Cardiac muscle cell (in vitro differentiated cells and primary cell): ENCODE results near the gene OTX2. TPM values are rescaled to one million over a fixed set of nuclear protein-coding genes. Genes with fewer than 3 reads are reported as not detected.

Experiments used
- DNase-seq, 2 donors: peaks; one replicate each; pipeline versions ENCODE4 v3.0.0 to v3.0.0-alpha.2; 2010 to 2017; ENCODE audit warnings: low read depth in 1 of 2, low spot score in 1 of 2
- H3K27ac ChIP-seq: fragments of 200-600 bp; sonication (generic); 2 replicates; pipeline ENCODE4 v1.5.1; 2016
- H3K27me3 ChIP-seq: fragments of 200-600 bp; sonication (generic); 2 replicates; pipeline ENCODE4 v1.6.0; 2016; ENCODE audit warnings: control low read depth
- H3K36me3 ChIP-seq: fragments of 200-600 bp; sonication (generic); 2 replicates; pipeline ENCODE4 v1.5.1; 2016; ENCODE audit warnings: control low read depth
- H3K4me1 ChIP-seq: fragments of 200-600 bp; sonication (generic); 2 replicates; pipeline ENCODE4 v1.8.1; 2017; ENCODE audit warnings: low read depth, mild to moderate bottlenecking, mixed run types
- H3K4me3 ChIP-seq: fragments of 200-600 bp; sonication (generic); 2 replicates; pipeline ENCODE4 v1.5.1; 2016; ENCODE audit warnings: mild to moderate bottlenecking
- H3K9me3 ChIP-seq: fragments of 200-600 bp; sonication (generic); 2 replicates; pipeline ENCODE4 v1.5.1; 2017; ENCODE audit warnings: low read depth, mild to moderate bottlenecking, control low read depth
- polyA plus RNA-seq: library from polyadenylated mRNA; unstranded; fragments of >200 nt; fragmentation: Nextera tagmentation; extraction: Ambion mirVana; gene quantifications from 2 replicates; pipeline ENCODE4 v1.2.1, GENCODE V29; 2016
- total RNA-seq: library from RNA; depleted of rRNA; stranded (reverse); fragments of >200 nt; gene quantifications from 2 replicates; pipeline ENCODE4 v1.2.3, GENCODE V29; 2016
- TF ChIP-seq, protein P1 (sequence below): IDR thresholded peaks from 2 replicates; pipeline ENCODE4 v1.5.1; 2012; ENCODE audit warnings: low read depth, mild to moderate bottlenecking, low read length

OTX2 gene
- total and polyA plus RNA-seq, 2 experiments from 2014 or later = 0.64 to 7.1 TPM

DNA sequence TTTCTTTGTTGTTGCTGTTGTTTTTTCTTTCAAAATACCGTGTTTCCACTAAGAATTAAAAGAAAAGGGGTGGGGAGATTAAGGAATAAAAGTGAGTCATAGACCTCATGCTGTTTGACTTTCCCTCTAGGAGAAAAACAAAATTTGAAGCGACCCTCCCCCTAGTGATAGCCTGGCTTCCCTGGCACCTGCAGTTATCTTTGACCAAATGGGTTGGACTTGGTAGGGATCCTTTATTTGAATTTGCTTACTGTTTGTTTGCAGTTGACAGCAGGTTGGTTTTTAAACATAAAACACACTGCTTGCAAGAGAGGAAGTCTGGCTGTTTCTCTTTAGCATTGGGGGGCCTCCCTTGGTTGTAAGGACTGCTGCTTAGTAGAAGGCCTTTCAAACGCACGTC is 14.0 kb downstream of the OTX2 start:
- H3K9me3 ChIP-seq = no peaks in the 10 kb centered on the region
- TF ChIP-seq, protein P1, sequence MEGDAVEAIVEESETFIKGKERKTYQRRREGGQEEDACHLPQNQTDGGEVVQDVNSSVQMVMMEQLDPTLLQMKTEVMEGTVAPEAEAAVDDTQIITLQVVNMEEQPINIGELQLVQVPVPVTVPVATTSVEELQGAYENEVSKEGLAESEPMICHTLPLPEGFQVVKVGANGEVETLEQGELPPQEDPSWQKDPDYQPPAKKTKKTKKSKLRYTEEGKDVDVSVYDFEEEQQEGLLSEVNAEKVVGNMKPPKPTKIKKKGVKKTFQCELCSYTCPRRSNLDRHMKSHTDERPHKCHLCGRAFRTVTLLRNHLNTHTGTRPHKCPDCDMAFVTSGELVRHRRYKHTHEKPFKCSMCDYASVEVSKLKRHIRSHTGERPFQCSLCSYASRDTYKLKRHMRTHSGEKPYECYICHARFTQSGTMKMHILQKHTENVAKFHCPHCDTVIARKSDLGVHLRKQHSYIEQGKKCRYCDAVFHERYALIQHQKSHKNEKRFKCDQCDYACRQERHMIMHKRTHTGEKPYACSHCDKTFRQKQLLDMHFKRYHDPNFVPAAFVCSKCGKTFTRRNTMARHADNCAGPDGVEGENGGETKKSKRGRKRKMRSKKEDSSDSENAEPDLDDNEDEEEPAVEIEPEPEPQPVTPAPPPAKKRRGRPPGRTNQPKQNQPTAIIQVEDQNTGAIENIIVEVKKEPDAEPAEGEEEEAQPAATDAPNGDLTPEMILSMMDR = no peak
- no peak overlapping the region for H3K27ac ChIP-seq
- no peak overlapping the region for H3K4me3 ChIP-seq
- H3K36me3 ChIP-seq = no peaks in the 10 kb centered on the region
- H3K27me3 ChIP-seq = peaks cover 86% of the 10 kb centered on the region
- no peaks in the 10 kb centered on the region for H3K4me1 ChIP-seq
- DNase-seq = no peak

DNA sequence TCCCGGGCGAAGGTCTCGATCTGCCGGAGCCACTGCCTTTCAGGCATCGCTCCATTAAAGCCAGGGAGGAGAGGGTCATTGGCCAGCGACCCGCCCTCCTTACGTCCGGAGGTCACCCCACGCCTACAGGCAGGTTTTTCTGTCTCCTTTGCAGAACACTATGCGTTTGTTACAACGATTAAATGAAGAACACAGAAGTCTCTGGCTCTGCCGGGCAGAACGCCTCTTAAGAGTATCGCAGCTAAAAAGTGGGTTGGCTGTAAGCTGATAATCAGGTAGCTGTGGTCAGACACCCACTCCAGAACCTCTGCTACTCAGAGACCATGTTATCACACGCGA is 15.0 kb downstream of the OTX2 start:
- peak overlapping the region; percentile 15 for H3K4me3 ChIP-seq
- no peaks in the 10 kb centered on the region for H3K9me3 ChIP-seq
- DNase-seq = no peak
- peaks cover 76% of the 10 kb centered on the region for H3K27me3 ChIP-seq
- no peak overlapping the region for H3K27ac ChIP-seq
- TF ChIP-seq, protein P1 = no peak
- H3K36me3 ChIP-seq = no peaks in the 10 kb centered on the region
- no peaks in the 10 kb centered on the region for H3K4me1 ChIP-seq

DNA sequence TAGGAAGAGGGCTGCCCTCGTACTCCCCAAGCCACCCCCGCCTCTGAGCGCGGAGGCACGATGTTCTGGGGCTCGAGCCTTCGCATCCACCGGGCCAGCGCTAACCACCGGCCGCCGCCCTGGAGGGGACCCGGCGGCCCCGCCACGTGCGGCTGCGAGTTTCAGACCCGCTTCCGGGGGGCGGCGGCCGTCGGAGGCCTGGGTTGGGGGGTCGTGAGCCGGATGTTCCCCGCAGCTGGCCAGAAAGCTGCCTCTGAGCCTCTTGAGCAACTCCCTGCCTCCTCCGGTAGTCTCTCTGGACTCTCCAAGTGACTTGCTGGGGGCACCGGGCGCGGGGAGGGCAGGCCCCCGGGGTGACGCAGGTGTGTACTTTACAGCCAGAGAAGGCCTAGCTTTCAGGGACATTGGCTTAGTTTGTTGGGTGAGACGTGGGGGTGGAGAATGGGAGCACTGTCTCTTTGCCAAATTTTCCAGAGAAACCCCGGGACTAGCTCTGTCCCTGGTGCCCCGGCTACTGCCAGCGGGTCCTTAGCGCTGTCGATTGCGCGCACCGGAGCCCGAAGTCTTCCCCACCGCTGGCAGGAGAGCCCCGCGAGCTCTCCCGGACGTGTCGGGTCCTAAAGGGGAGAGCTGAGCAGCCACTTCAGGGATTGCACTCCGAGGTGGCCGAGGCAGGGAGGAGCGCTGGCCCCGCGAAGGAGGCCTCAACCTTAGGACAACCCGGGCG is 15.6 kb downstream of the OTX2 start:
- no peaks in the 10 kb centered on the region for H3K4me1 ChIP-seq
- peak overlapping the region; percentile 15 for H3K4me3 ChIP-seq
- TF ChIP-seq, protein P1 = no peak
- no peaks in the 10 kb centered on the region for H3K36me3 ChIP-seq
- peaks cover 71% of the 10 kb centered on the region for H3K27me3 ChIP-seq
- no peaks in the 10 kb centered on the region for H3K9me3 ChIP-seq
- no peak overlapping the region for H3K27ac ChIP-seq
- peak in 1 of 2 donors; percentile 50 for DNase-seq

DNA sequence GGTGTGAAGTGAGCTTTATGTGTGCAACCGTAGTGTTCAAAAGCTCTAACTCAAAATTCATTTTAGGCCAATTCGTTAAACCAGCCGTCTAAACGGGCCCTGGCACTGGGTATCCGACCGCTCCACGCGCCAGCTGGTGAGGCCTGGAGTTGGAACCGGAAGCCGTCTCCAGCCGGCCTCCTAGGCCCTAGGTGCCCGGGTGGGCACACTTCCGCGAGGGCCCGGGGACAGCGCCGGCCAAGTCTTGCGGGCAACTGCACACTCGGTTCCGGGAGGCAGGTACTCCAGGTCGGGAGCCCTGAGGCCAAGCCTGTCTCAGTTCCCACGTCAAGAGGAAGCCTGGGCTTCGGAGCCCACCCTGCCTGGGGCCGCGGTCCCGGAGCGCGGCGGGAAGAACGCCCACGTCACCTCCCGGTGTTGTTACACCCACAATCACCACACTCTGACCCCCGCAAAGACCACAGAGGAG is 16.2 kb downstream of the OTX2 start:
- TF ChIP-seq, protein P1 = no peak
- H3K27me3 ChIP-seq = peaks cover 65% of the 10 kb centered on the region
- no peaks in the 10 kb centered on the region for H3K4me1 ChIP-seq
- no peaks in the 10 kb centered on the region for H3K36me3 ChIP-seq
- no peaks in the 10 kb centered on the region for H3K9me3 ChIP-seq
- no peak overlapping the region for H3K27ac ChIP-seq
- DNase-seq = no peak
- no peak overlapping the region for H3K4me3 ChIP-seq

DNA sequence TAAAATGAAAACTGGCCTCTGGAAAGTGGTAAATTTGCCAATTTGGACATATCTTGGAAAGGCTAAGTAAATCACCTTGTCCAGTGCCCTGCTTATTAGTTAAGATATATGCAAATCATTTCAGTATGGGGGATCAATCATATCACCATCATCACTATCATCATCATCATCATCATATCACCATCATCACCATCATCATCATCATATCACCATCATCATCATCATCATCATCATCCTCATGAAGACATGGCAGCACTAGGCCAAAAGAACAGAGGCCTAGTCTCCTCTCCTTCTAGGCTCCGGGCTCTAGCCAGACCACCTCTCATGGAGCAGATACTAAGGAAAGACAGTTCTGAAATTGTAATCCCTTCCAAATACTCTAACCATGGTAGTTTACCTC is 20.3 kb downstream of the OTX2 start:
- H3K27ac ChIP-seq = no peak overlapping the region
- no peak overlapping the region for H3K4me3 ChIP-seq
- no peak for DNase-seq
- peaks cover 23% of the 10 kb centered on the region for H3K27me3 ChIP-seq
- no peaks in the 10 kb centered on the region for H3K9me3 ChIP-seq
- H3K36me3 ChIP-seq = no peaks in the 10 kb centered on the region
- H3K4me1 ChIP-seq = no peaks in the 10 kb centered on the region
- TF ChIP-seq, protein P1 = no peak

DNA sequence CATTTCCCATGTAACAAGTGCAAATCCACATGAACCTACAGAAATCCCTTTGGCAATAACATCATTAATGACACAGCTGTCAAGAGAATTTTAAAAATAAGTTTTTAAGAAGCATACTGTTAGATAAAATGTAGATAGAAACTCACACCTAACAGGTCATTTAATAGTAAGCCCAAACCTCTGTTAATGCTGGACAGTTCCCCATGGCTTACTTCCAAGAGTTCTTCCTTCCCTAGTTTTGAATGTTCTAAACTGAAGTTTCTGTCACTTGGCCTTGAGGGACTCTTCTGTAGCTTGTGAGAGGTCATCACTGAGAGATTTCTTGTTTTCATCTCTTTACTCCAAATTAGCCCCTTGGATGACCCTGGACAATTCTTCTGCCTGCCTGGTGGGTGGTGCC is 22.7 kb downstream of the OTX2 start:
- TF ChIP-seq, protein P1 = no peak
- H3K36me3 ChIP-seq = no peaks in the 10 kb centered on the region
- no peaks in the 10 kb centered on the region for H3K27me3 ChIP-seq
- H3K9me3 ChIP-seq = no peaks in the 10 kb centered on the region
- H3K4me1 ChIP-seq = no peaks in the 10 kb centered on the region
- no peak overlapping the region for H3K27ac ChIP-seq
- H3K4me3 ChIP-seq = no peak overlapping the region
- no peak for DNase-seq
